ENCODE measurements around the gene ZC3H7B.

DNA sequence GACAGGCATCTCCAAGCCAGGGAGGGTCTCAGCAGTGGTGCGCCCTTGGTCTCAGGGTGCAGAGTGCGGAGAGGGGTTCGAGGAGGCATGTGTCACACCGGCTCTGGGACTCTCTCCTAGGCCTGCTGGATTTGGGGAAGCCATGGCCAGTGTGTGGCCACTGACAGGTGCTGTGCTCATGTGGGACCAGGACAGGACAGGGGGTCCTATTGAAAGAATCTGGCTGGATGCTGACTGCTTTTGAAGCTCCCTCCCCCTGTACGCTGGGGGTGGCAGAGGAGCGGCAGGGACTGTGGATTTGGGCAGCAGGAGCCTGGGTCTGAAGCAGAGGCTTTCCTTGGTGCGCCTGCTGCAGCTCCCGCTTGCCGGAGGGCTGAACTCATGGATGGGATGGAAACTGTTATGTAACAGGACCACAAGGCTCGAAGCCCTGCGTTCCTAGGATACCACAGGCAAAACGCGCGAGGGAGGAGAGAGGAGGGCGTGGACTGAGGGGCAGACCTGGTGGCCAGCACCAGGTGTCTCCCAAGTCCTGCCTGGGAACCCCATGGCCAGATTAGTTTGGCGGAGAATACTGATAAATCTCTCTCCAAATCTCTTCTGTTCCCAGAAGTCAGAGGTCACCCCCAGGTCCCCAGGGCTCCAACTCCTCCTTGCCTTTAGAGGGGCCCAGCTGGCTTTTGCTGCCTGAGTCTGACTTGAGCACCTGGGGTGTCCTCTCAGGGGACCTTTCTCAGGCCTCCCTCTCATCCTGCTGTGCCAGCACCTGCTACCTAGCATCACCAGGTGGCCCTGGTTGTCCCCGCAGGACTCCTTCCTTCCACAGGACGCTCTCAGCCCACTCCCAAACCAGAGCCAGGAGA is 66.6 kb downstream of the ZC3H7B start:
- no peak for TF ChIP-seq TAF1 (IDR thresholded peaks at IDR 0.05; ENCODE audit: borderline replicate concordance, insufficient read depth, low read length)
- no peak for TF ChIP-seq POLR2AphosphoS5 (IDR thresholded peaks at IDR 0.05; ENCODE audit: low read depth, low read length)
- TF ChIP-seq, protein P1, sequence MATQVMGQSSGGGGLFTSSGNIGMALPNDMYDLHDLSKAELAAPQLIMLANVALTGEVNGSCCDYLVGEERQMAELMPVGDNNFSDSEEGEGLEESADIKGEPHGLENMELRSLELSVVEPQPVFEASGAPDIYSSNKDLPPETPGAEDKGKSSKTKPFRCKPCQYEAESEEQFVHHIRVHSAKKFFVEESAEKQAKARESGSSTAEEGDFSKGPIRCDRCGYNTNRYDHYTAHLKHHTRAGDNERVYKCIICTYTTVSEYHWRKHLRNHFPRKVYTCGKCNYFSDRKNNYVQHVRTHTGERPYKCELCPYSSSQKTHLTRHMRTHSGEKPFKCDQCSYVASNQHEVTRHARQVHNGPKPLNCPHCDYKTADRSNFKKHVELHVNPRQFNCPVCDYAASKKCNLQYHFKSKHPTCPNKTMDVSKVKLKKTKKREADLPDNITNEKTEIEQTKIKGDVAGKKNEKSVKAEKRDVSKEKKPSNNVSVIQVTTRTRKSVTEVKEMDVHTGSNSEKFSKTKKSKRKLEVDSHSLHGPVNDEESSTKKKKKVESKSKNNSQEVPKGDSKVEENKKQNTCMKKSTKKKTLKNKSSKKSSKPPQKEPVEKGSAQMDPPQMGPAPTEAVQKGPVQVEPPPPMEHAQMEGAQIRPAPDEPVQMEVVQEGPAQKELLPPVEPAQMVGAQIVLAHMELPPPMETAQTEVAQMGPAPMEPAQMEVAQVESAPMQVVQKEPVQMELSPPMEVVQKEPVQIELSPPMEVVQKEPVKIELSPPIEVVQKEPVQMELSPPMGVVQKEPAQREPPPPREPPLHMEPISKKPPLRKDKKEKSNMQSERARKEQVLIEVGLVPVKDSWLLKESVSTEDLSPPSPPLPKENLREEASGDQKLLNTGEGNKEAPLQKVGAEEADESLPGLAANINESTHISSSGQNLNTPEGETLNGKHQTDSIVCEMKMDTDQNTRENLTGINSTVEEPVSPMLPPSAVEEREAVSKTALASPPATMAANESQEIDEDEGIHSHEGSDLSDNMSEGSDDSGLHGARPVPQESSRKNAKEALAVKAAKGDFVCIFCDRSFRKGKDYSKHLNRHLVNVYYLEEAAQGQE (IDR thresholded peaks at IDR 0.05; ENCODE audit: insufficient read depth in 1 of 2, low read depth in 2 of 2, low read length in 2 of 2): no peak

All from PFSK-1 (cell line).